ENCODE results near the gene FGFR4. TPM values are rescaled to one million over a fixed set of nuclear protein-coding genes. Genes with fewer than 3 reads are reported as not detected.

The FGFR4 gene
- total RNA-seq, 1 experiment from 2014 or later = 14.7 TPM

GRCh38 chr5:177097016-177097985 is 10.6 kb downstream of the FGFR4 start:
- Histone ChIP-seq H3K36me3 (ENCODE audit: low read depth) (no peaks in the 10 kb centered on the region), H3K27me3 (ENCODE audit: insufficient read depth, low read depth) (no peaks in the 10 kb centered on the region), H3K4me3 (no peak overlapping the region), H3K27ac (no peak overlapping the region), H3F3A (ENCODE audit: insufficient read depth, low read depth) (no peaks in the 10 kb centered on the region), H3K4me1 (replicated peaks; ENCODE audit: insufficient read depth) (no peaks in the 10 kb centered on the region), H4K20me1 (ENCODE audit: insufficient read depth) (no peaks in the 10 kb centered on the region), H3K79me2 (ENCODE audit: low read depth) (no peaks in the 10 kb centered on the region), H3K4me2 (no peak overlapping the region), H2AFZ (no peak overlapping the region), H3K9me3 (ENCODE audit: insufficient read depth, low read depth) (no peaks in the 10 kb centered on the region), H3K9me2 (ENCODE audit: insufficient read depth) (no peaks in the 10 kb centered on the region)
- no peak for TF ChIP-seq CTCF (conservative IDR thresholded peaks at IDR 0.05)
- no peak for TF ChIP-seq EZH2 (IDR thresholded peaks at IDR 0.05; ENCODE audit: low read depth)
- CTCF ChIA-PET = no interaction called here
- DNase-seq = no peak
- BruUV-seq (replicated peaks) = no TSS peak
- intact Hi-C loops (cut with micrococcal nuclease; ENCODE audit: unreplicated experiment) = no loop called here
- POLR2A ChIA-PET (ENCODE audit: unreplicated experiment) = no interaction called here

- Histone ChIP-seq H3F3A (ENCODE audit: insufficient read depth, low read depth) (no peaks in the 10 kb centered on the region), H3K4me2 (no peak overlapping the region), H4K20me1 (ENCODE audit: insufficient read depth) (no peaks in the 10 kb centered on the region), H3K9me2 (ENCODE audit: insufficient read depth) (no peaks in the 10 kb centered on the region), H3K27ac (no peak overlapping the region), H3K79me2 (ENCODE audit: low read depth) (no peaks in the 10 kb centered on the region), H3K4me3 (no peak overlapping the region), H2AFZ (no peak overlapping the region), H3K27me3 (ENCODE audit: insufficient read depth, low read depth) (no peaks in the 10 kb centered on the region), H3K36me3 (ENCODE audit: low read depth) (no peaks in the 10 kb centered on the region), H3K4me1 (replicated peaks; ENCODE audit: insufficient read depth) (no peaks in the 10 kb centered on the region), H3K9me3 (ENCODE audit: insufficient read depth, low read depth) (no peaks in the 10 kb centered on the region)
- no peak for DNase-seq
- no TSS peak for BruUV-seq (replicated peaks)
- ChIA-PET CTCF (interaction anchor here (1.1 kb wide), 1 partner anchor 26 kb away, joined by 5 read pairs; no protein-coding TSS in a partner anchor), POLR2A (ENCODE audit: unreplicated experiment) (no interaction called here)
- intact Hi-C loops (cut with micrococcal nuclease; ENCODE audit: unreplicated experiment) = no loop called here
- no peak for TF ChIP-seq CTCF (conservative IDR thresholded peaks at IDR 0.05)
- no peak for TF ChIP-seq EZH2 (IDR thresholded peaks at IDR 0.05; ENCODE audit: low read depth)
These were observed 11.4 kb downstream of the FGFR4 start for GRCh38 chr5:177098120-177098469.

DNA sequence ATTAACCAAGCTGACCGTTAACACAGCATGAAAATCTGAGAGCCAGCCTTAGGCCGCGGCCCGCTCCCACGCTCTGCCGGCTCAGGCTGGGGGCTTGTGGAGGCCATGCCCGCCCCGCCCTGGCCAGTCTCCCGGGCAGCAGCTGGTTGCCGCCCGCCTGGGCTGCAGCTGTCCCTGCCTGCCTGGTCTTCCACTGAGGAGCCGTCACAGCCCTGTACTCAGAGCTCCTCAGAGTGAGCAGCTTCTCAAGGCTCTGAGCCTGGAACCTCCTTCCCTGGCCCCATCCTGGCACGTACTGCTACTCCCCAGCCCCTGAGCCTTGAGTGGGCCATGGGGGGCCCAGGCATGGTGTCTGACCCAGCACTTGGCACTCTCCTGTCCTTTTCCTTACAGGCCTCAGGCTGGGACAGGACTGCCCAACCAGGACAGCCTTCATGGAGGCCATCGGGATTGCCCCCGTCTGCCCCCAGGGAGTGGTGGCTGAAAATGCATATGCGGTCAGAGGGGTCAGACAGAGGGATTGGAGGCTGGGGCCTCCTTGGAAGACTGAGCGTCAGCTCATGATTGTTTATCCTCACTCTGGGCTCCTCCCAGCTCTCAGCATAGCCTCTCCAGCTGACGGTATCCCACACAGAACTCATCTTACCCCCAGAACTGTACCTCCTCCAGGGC is 11.9 kb downstream of the FGFR4 start:
- Histone ChIP-seq H3K27ac (no peak overlapping the region), H3K36me3 (ENCODE audit: low read depth) (no peaks in the 10 kb centered on the region), H2AFZ (no peak overlapping the region), H3K9me2 (ENCODE audit: insufficient read depth) (no peaks in the 10 kb centered on the region), H4K20me1 (ENCODE audit: insufficient read depth) (no peaks in the 10 kb centered on the region), H3K4me2 (no peak overlapping the region), H3K4me3 (no peak overlapping the region), H3K9me3 (ENCODE audit: insufficient read depth, low read depth) (no peaks in the 10 kb centered on the region), H3K4me1 (replicated peaks; ENCODE audit: insufficient read depth) (no peaks in the 10 kb centered on the region), H3F3A (ENCODE audit: insufficient read depth, low read depth) (no peaks in the 10 kb centered on the region), H3K27me3 (ENCODE audit: insufficient read depth, low read depth) (no peaks in the 10 kb centered on the region), H3K79me2 (ENCODE audit: low read depth) (no peaks in the 10 kb centered on the region)
- ChIA-PET CTCF (interaction anchor here (0.7 to 1.1 kb wide), 2 partner anchors 27 to 688 kb away, joined by 3 to 5 read pairs; no protein-coding TSS in a partner anchor), POLR2A (ENCODE audit: unreplicated experiment) (no interaction called here)
- no peak for DNase-seq
- no peak for TF ChIP-seq CTCF (conservative IDR thresholded peaks at IDR 0.05)
- no peak for TF ChIP-seq EZH2 (IDR thresholded peaks at IDR 0.05; ENCODE audit: low read depth)
- BruUV-seq (replicated peaks) = no TSS peak
- intact Hi-C loops (cut with micrococcal nuclease; ENCODE audit: unreplicated experiment) = no loop called here
